Tibial artery (tissue), 4 donors: ENCODE measurements around the gene CDK5RAP1.

Experiments used
- DNase-seq, 2 donors: peaks; one replicate each; pipeline ENCODE4 v3.0.0-alpha.2; 2019
- H3K27ac ChIP-seq, 2 donors: fragments of 200-600 bp; sonication (generic) in 1 of 2; 1 replicate in 1 of 2; 2 replicates in 1 of 2; pipeline ENCODE4 v1.5.1; 2018 to 2019; ENCODE audit warnings: mild to moderate bottlenecking in 1 of 2
- H3K27me3 ChIP-seq, 2 donors: fragments of 200-600 bp; sonication (generic) in 1 of 2; one replicate each; pipeline versions ENCODE4 v1.5.1 to v1.6.0; 2016 to 2019
- H3K36me3 ChIP-seq, 3 donors: fragments of 200-600 bp; sonication (generic) in 2 of 3; one replicate each; pipeline ENCODE4 v1.5.1; 2016 to 2019; ENCODE audit warnings: mild to moderate bottlenecking in 2 of 3
- H3K4me1 ChIP-seq, 4 donors: fragments of 200-600 bp; sonication (generic) in 2 of 4; 1 replicate in 3 of 4; 2 replicates in 1 of 4; pipeline ENCODE4 v1.5.1; 2016 to 2019
- H3K4me3 ChIP-seq, 2 donors: fragments of 200-600 bp; sonication (generic) in 1 of 2; 1 replicate in 1 of 2; 2 replicates in 1 of 2; pipeline ENCODE4 v1.5.1; 2018 to 2019; ENCODE audit warnings: mild to moderate bottlenecking in 2 of 2
- H3K9me3 ChIP-seq, 3 donors: fragments of 200-600 bp; sonication (generic) in 1 of 3; one replicate each; pipeline ENCODE4 v1.5.1; 2016 to 2019
- CTCF ChIP-seq, 2 experiments: fragments of 200-600 bp in 1 of 2; fragments of 450-650 bp in 1 of 2; IDR thresholded peaks; one replicate each; pipeline ENCODE4 v1.5.1; 2017 to 2019; ENCODE audit warnings: antibody characterized with exemption in 2 of 2, mild to moderate bottlenecking in 1 of 2, moderate library complexity in 1 of 2
- intact Hi-C: fragments of 100-400 bp; cut with DNase I; formaldehyde crosslinking; loops from one replicate; pipeline ENCODE4 v1.15.0; 2023; ENCODE audit warnings: low total_unique reads

CDK5RAP1 gene

GRCh38 chr20:33407796-33408195 lies 6.5 kb upstream of the CDK5RAP1 start:
- no peak overlapping the region for H3K4me3 ChIP-seq
- H3K27ac ChIP-seq = no peak overlapping the region
- no peak for DNase-seq
- TF ChIP-seq CTCF (IDR thresholded peaks at IDR 0.05) = no peak
- peaks cover 35 to 75% (median 62%) of the 10 kb centered on the region in 3 donors for H3K36me3 ChIP-seq
- H3K27me3 ChIP-seq = no peaks in the 10 kb centered on the region
- intact Hi-C loops = no loop called here
- H3K4me1 ChIP-seq = no peaks in the 10 kb centered on the region
- H3K9me3 ChIP-seq = no peaks in the 10 kb centered on the region

GRCh38 chr20:33407251-33407650 lies 5.9 kb upstream of the CDK5RAP1 start:
- intact Hi-C loops = no loop called here
- H3K27me3 ChIP-seq = no peaks in the 10 kb centered on the region
- no peak overlapping the region for H3K4me3 ChIP-seq
- no peak overlapping the region for H3K27ac ChIP-seq
- no peak for DNase-seq
- H3K36me3 ChIP-seq = peaks cover 30 to 70% (median 56%) of the 10 kb centered on the region in 3 donors
- TF ChIP-seq CTCF (IDR thresholded peaks at IDR 0.05) = no peak
- no peaks in the 10 kb centered on the region for H3K9me3 ChIP-seq
- peaks cover 0 to 4% (median 2%) of the 10 kb centered on the region in 4 donors for H3K4me1 ChIP-seq

GRCh38 chr20:33404281-33404680 lies 3.0 kb upstream of the CDK5RAP1 start:
- Histone ChIP-seq H3K36me3 (peaks cover 23 to 40% (median 30%) of the 10 kb centered on the region in 3 donors), H3K27me3 (no peaks in the 10 kb centered on the region), H3K9me3 (no peaks in the 10 kb centered on the region), H3K4me1 (peaks cover 0 to 28% (median 24%) of the 10 kb centered on the region in 4 donors), H3K4me3 (no peak overlapping the region), H3K27ac (no peak overlapping the region)
- DNase-seq = no peak
- no peak for TF ChIP-seq CTCF (IDR thresholded peaks at IDR 0.05)
- intact Hi-C loops = loop anchor here (5.0 kb wide), 1 partner anchor 43 kb away; no protein-coding TSS in a partner anchor

GRCh38 chr20:33401921-33402369 lies 626 bp upstream of the CDK5RAP1 start:
- Histone ChIP-seq H3K4me1 (peaks cover 0 to 32% (median 24%) of the 10 kb centered on the region in 4 donors), H3K27me3 (no peaks in the 10 kb centered on the region), H3K36me3 (peaks cover 0 to 17% (median 8%) of the 10 kb centered on the region in 3 donors), H3K4me3 (peak overlapping the region; percentile 75 to 96), H3K9me3 (no peaks in the 10 kb centered on the region), H3K27ac (peak overlapping the region; percentile 71 to 73)
- no peak for DNase-seq
- TF ChIP-seq CTCF (IDR thresholded peaks at IDR 0.05) = no peak
- intact Hi-C loops = loop anchor here (5.0 kb wide), 1 partner anchor 45 kb away; no protein-coding TSS in a partner anchor

GRCh38 chr20:33400812-33401183 lies 521 bp downstream of the CDK5RAP1 start:
- Histone ChIP-seq H3K36me3 (peaks cover 3 to 17% (median 3%) of the 10 kb centered on the region in 3 donors), H3K9me3 (no peaks in the 10 kb centered on the region), H3K4me1 (peaks cover 0 to 32% (median 24%) of the 10 kb centered on the region in 4 donors), H3K27ac (peak overlapping the region; percentile 71 to 73), H3K27me3 (no peaks in the 10 kb centered on the region), H3K4me3 (peak overlapping the region; percentile 75 to 96)
- no peak for DNase-seq
- TF ChIP-seq CTCF (IDR thresholded peaks at IDR 0.05) = no peak
- intact Hi-C loops = loop anchor here (5.0 kb wide), 1 partner anchor 47 kb away; no protein-coding TSS in a partner anchor
